HG03196 (cell line): ENCODE data around the gene FBXL13.
"Not testable (repeated sequence)": the region's sequence is repeated elsewhere in the genome, so short reads cannot be mapped to it uniquely, and the experiment has no call there.

Experiments used
- ATAC-seq: cut with Tn5 transposase; IDR thresholded peaks from one replicate; pipeline ENCODE4 v1.9.1; 2021; ENCODE audit not compliant: unreplicated experiment

The FBXL13 gene

DNA sequence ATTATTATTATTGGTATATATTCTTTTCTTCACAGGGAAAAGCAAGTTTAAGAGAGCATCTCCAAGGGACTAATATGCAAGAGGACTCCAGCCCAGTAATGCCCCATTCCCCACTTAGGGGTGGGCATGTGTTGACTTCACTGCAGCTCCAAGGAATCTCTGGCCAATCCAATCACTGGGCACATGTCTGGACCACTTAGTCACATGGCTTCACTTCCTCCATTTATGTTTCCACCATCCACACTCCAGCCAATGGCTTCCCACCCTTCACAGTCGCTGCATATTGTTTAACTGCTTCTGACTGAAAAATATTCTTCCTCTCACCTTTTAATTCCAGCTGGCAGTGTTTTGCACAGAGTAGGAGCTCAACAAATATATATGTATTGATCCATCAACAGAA, 43.6 kb downstream of the FBXL13 start:
- ATAC-seq, result no peak

DNA sequence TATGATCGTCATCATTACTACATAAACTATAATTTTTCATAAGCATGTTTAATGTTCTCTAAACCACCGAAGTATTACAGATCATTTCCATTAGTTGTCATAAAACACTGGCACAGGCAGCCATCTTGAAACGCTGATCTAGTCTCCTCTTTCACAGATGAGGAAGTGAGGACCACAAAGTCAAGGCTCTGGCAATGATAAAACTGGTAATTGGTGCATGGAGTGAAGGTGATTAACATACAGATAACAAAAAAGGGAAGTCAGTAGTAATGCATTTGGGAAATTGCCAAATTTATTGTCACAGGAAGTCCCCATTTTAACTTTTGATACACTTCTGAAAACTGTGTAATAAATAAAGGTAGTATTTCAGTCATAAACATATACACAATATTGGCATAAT, 49.3 kb downstream of the FBXL13 start:
- ATAC-seq, result no peak

DNA sequence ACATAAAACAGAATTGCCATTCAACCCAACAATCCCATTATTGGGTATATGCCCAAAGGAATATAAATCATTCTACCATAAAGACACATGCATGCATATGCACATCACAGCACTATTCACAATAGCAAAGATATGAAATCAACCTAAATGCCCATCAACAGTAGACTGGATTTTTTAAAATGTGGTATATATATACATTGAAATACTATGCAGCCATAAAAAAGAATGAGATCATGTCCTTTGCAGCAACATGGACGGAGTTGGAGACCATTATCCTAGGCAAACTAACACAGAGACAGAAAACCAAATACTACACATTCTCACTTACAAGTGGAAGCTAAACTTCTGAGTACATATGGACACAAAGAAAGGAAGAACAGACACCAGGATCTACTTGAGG, 51.0 kb downstream of the FBXL13 start:
- not testable (repeated sequence) for ATAC-seq

DNA sequence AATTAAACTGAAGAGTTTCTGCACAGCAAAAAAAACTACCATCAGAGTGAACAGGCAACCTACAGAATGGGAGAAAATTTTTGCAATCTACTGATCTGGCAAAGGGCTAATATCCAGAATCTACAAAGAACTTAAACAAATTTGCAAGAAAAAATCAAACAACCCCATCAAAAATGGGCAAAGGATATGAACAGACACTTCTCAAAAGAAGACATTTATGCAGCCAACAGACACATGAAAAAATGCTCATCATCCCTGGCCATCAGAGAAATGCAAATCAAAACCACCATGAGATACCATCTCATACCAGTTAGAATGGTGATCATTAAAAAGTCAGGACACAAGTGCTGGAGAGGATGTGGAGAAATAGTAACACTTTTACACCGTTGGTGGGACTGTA, 53.1 kb downstream of the FBXL13 start:
- ATAC-seq, result not testable (repeated sequence)

DNA sequence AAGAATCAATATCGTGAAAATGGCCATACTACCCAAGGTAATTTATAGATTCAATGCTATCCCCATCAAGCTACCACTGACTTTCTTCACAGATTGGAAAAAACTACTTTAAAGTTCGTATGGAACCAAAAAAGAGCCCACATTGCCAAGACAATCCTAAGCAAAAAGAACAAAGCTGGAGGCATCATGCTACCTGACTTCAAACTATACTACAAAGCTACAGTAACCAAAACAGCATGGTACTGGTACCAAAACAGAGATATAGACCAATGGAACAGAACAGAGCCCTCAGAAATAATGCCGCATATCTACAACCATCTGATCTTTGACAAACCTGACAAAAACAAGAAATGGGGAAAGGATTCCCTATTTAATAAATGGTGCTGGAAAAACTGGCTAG, 53.7 kb downstream of the FBXL13 start:
- not testable (repeated sequence) for ATAC-seq

DNA sequence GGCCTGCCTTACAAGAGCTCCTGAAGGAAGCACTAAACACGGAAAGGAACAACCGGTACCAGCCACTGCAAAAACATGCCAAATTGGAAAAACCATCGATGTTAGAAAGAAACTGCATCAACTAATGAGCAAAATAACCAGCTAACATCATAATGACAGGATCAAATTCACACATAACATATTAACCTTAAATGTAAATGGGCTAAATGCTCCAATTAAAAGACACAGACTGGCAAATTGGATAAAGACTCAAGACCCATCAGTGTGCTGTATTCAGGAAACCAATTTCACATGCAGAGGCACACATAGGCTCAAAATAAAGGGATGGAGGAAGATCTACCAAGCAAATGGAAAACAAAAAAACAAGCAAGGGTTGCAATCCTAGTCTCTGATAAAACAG, 56.3 kb downstream of the FBXL13 start:
- ATAC-seq, result not testable (repeated sequence)

DNA sequence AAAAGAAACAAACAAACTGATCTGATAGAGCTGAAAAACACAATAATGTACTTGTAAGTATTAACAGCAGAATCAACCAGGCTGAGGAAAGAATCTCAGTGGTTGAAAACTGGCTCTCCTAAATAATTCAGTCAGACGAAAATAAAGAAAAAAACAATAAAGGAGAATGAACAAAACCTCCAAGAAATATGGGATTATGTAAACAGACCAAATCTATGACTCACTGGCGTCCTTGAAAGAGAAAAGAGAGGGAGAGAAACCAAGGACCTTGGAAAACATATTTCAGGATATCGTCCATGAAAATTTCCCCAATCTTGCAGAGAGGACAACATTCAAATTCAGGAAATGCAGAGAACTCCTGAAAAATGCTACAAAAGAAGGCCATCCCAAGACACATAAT, 62.9 kb downstream of the FBXL13 start:
- ATAC-seq, result no peak

DNA sequence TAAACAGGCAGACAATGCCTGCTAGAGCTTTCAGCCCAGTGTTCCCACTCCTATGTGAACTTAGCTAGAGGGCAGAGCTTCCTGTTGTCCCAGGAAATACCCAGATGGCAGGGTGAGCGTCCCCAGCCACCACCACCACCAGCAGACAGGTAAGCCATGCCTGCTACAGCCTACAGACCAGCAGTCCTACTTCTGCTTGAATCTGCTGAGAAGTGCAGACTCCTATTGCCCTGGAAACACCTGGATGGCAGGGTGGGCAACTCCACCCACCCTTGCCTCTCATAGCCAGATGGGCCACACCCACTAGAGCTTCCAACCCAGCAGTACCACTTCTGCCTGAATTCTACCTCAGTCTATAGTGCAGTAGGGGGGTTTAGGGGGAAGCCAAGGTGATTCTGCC, 64.4 kb downstream of the FBXL13 start:
- no peak for ATAC-seq

DNA sequence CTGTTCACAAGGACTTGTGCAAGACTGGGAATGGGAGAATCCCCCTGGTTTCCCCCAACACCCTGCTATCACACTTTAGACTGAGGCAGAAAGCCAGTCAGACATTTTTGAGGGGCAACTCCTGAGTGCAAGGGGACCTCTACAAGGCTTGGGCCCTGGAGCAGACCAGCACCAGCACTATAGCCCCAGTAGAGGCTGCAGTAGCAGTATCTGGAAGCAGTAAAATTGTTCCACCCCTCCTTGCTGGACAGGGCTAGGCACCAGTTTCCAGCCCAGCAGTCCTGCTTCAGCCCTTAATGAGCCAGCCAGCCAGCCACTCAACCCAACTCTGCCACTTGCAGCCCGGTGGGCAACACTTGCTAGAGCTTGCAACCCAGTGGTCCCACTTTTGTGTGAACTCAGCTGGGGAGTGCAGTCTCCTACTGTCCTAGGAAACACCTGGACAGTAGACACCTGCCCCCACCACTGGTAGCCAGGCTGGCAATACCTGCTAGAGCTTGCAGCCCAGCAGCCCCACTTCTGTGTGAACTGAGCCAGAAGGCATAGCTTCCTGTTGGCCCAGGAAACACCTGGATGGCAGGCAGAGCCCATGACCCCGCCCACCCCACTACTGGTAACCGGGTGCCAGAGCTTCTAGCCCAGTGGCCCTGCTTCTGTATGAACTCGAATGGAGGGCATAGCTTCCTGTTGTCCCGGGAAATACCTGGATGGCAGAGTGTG, 65.0 kb downstream of the FBXL13 start:
- ATAC-seq, result no peak

DNA sequence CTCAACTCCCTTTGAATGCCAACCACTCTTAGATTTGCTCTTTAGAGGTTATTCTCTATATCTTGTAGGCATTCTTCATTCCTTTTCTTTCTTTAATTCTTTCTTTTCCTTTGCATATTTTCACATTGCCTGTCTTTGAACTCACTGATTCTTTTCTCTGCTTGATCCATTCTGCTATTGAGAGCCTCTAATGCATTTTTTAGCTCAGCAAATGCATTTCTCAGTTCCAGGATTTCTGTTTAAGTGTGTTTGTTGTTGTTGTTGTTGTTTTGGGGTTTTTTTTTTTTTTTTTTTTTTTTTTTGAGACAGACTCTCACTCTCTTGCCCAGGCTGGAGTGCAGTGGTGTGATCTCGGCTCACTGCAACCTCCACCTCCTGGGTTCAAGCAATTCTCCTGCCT, 71.6 kb downstream of the FBXL13 start:
- no peak for ATAC-seq

DNA sequence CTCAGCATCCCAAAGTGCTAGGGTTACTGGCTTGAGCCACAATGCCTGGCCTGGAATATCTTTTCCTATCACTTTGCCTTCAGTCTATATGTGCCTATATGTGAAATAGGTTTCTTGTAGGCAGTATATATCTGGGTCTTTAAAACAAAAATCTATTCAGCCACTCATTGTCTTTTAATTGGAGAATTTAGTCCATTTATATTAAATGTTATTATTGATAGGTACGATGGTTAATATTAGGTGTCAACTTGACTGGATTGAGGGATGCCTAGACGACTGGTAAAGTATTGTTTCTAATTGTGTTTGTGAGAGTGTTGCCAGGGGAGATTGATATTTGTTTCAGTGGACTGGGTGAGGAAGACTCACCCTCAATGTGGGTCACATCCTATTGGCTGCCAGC, 73.4 kb downstream of the FBXL13 start:
- no peak for ATAC-seq

DNA sequence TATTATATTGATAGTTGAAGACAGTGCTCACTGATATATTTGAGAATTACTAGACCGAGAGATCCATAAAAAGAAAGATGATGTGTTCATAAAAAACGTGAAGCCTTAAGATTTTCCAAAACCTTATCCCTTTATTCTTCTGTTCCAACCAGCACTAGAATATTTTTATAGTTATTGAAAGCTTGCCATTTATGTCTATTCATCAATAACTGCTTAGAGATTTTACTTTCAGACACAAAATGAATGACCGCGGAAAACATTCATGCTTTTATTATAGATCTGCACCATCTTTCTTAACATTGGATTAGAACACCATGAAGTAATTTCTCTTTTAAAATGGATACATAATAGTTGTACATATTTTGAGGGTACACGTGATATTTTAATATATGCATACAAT, 77.6 kb downstream of the FBXL13 start:
- no peak for ATAC-seq

DNA sequence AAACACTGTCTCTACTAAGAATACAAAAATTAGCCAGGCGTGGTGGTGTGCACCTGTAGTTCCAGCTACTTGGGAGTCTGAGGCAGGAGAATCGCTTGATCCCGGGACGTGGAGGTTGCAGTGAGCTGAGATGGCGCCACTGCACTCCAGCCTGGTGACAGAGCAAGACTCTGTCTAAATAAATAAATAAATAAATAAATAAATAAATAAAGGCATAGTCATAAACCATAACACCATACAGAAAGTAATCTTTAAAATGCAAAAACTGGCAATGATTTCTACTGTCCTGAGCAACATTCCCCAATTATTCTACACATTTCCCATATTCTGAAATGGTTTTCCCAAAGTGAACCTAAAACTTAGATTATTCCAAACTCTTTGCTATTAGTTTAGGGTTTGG, 79.0 kb downstream of the FBXL13 start:
- ATAC-seq, result not testable (repeated sequence)

DNA sequence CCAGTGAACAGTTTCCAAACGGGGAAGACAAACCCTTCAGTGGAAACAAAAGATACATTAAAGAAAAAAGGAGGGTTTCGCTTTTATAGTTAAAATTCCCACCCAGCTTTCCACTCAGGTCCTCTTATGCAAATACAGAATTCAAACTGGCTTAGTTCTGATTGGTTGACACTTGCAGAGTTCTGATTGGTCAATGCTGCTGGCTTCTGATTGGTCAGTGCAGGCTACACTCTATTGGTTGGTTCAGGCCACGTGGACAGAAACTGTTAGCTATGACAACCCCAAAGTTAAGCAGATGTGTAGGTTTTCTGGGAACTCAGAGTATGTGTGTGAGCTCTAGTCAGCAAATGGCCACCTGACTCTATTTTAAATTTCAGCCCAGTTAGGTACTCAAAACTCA, 80.0 kb downstream of the FBXL13 start:
- ATAC-seq, result no peak

DNA sequence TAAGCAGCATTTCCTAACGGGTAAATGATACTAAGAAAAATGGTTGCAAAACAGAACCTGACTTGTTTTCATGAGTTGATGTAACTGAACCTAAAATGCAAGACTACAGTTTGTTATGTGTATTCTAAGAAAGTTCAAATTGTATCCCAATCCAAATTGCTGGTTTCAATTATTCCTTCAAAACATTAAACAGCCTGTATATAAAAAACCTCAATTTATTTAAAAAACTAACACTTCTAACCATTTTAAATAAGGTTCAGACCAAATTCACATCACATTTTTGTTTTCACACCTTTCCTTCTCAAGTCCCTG, 80.9 kb downstream of the FBXL13 start:
- no peak for ATAC-seq

DNA sequence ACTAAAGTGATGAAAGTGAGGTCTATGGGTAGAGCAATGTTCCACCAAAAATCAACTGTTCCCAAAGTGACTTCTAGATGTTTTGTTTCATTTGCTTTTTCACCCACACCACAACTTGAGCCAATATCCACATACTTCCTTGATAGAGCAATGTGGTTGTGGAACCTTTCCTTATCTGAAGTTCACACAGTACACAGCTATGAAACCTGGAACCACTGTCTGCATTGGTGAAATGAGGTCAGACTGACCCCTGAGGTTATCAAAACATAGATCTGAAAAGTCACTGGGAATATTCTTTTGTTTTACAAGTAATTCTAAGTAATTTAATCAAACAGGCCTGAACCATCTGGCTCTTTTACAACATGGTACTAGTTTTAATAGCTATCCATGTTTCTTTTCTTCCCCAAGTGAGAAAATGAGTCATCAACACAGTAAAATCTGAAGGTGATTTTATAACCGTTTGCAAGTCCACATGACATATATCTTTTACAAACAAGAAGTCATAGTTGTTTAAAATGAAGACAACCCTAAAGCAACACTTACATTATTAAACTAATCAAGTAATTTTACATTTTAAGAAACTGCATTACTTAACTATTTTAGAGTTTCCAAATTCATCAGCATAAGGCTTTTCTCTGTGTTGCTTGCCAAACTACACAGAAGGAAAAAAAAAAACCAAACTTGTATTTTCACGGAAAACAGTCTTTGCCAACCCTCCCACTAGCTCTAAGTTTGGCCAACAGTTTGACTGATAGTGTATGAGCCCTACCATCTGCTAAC, 81.5 kb downstream of the FBXL13 start:
- ATAC-seq, result no peak

DNA sequence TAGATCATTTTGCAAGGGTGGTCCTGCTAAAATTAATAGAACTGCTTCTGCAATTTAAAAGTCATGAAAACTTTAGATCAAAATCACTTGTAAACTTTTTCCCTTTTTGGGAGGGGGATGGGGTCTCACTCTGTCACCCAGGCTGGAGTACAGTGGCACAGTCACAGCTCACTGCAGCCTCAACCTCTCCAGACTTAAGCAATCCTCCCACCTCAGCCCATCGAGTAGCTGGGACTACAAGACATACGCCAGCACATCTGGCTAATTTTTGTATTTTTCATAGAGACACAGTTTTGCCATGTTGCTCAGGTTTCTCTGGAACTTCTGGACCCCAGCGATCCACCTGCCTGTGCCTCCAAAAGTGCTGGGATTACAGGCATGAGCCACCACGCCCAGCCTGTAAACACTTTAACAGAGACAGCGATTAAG, 82.1 kb downstream of the FBXL13 start:
- no peak for ATAC-seq

DNA sequence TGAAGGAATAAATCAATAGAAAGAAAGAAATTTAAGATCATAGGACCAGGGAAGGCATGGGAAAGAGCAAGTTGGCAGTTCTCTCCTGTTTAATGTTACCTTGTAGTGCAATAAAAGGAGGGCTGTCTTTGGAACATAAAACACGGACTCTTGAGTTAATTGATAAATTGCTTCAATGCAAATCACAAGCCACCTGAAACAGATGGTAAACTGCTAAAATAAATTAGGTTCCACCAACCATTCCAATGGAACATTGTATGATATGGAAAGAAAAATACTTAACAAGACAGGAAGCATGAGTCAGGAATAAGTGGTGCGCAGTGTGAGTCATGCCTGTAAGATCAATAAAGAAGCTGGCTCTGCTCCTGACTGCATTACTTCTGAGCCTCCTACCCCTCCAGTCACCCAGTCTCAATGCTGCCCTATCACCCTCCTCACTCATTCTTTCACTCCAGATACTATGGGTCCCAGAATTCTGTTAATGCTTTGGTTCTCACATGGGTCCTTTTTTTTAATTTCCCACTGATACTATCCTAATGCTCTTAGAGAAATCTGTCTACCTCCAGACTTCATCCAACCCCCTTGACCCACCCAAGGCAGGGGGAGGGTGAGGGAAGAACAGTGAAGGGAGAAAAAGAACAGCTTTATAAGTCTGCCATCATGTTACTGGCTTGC, 82.9 kb downstream of the FBXL13 start:
- no peak for ATAC-seq

DNA sequence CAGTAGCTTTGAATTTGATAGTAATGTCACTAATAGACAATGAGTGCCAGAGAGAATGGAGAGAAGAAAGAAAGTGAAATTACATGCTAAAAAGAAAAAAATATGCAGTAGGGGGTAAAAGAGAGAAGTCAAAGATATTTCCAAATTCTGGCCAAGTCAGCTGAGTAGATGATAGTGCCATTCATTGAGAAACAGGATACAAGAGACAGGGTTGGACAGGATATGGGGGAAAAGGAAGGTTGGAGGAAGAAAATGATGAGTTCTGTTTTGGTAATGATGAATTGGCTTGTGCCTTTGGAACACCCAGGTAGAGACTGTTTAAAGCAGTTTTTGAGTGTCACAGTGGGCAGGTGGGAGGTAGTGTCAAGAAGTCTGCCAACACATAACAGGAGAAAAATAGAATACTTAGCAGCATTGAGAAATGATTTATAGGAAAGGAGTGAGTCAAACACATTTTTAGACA, 83.5 kb downstream of the FBXL13 start:
- ATAC-seq, result no peak

DNA sequence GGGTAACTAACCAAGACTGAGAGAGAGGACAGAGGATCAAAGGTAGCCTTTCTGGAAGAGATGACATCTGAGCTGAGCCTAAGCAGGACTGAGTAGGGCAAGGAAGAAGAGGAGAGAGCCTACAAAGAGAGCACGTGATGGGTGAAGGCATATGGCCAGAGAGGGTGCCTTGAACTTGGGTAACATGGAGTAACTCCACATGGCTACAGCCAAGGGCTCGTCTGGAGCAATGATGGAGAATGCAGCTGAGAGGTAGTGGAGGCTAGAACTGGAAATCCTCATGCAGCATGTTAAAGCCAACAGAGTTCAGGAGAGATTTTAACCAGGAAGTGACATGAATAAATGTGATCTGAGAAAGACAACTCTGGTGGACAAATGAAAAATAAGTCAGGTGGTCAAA, 84.0 kb downstream of the FBXL13 start:
- no peak for ATAC-seq

DNA sequence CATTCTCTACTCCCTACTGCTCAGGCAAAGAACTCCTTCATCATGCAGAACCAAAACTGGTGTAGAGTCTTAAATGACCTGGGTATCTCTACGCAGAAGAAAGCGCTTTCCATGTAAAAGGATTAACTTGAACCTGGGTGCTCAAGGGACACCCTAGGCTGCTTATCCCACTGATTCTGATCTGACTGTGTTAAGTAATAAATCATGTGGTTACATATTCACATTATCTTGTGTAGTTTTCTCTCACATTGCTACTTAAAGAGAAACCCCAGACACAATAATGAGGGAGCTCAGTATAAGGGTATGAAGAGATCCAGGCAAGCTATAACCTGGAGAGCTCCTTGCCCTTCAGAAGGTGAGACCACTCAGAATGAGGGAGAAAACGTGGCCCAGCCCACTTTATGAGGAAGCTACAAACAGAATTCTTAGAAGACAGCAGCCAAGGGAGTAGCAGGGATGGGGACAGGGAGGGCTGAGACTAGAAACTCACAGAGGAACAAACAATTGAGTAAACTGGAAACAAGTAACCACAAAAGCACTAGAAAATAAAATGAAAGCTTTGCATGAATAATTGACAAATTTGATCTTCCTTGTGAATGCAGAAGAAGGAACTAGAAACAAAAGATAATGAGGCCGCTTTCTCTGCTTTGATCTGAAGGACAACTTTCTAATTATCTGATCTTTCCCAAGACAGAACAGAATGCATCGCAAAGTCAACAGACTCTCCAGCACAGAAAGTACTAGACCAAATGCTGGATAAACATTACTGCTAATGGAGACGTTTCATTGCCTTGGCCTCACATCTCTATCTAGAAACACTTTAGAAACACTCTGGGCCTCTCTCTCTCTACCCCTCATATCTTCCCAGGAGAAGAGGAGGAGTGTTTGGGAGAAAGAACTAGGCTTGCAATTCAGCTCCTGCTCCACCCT, 85.7 kb downstream of the FBXL13 start:
- ATAC-seq, result no peak
